Mucosa of descending colon (tissue), 3 donors: ENCODE data around the gene SLC8A2. TPM values are rescaled to one million over a fixed set of nuclear protein-coding genes. Genes with fewer than 3 reads are reported as not detected.
"Not testable (repeated sequence)": the region's sequence is repeated elsewhere in the genome, so short reads cannot be mapped to it uniquely, and the experiment has no call there.

Experiments used
- ATAC-seq: fragments of 200-7000 bp; cut with Tn5 transposase; one replicate; pipeline ENCODE4 v1.9.1; 2020; ENCODE audit warnings: mild to moderate bottlenecking, moderate library complexity
- DNase-seq, 3 donors: peaks; one replicate each; pipeline ENCODE4 v3.0.0-alpha.2; 2020
- H3K36me3 ChIP-seq: fragments of 200-600 bp; one replicate; pipeline ENCODE4 v1.8.0; 2021; ENCODE audit warnings: low read depth, mild to moderate bottlenecking
- H3K4me1 ChIP-seq: fragments of 200-600 bp; one replicate; pipeline ENCODE4 v1.8.0; 2021; ENCODE audit warnings: low read depth, mild to moderate bottlenecking
- H3K4me3 ChIP-seq: fragments of 200-600 bp; one replicate; pipeline ENCODE4 v1.8.0; 2021; ENCODE audit warnings: mild to moderate bottlenecking
- H3K9me3 ChIP-seq: fragments of 200-600 bp; one replicate; pipeline ENCODE4 v1.8.0; 2021; ENCODE audit warnings: mild to moderate bottlenecking
- intact Hi-C, 2 donors: fragments of 100-400 bp; cut with DNase I in 1 of 2; cut with micrococcal nuclease in 1 of 2; formaldehyde crosslinking; loops; one replicate each; pipeline versions ENCODE4 v1.11.0 to v1.11.1; 2022; cut with DNase I, micrococcal nuclease
- total RNA-seq, 3 donors: library from RNA; stranded (reverse); fragmentation: NEBNext Ultra II Directional in 2 of 3; extraction: Animal tissue kit (Norgen Biotek cat#: 25700) in 2 of 3; gene quantifications; one replicate each; pipeline versions ENCODE4 v1.2.1 to v1.2.4, GENCODE V29; 2021 to 2023
- TF ChIP-seq, protein P1 (sequence below): fragments of 200-600 bp; IDR thresholded peaks from one replicate; pipeline ENCODE4 v1.8.0; 2022; ENCODE audit warnings: antibody characterized with exemption, mild to moderate bottlenecking
- donor health status: DM: no; HTN: no; CAD: no; lungs with moderate emphysema.
- donor health status: DM: no; HTN: no; CAD: no.
- donor health status: DM: no; HTN: yes; CAD: no.

The SLC8A2 gene
- total RNA-seq, 3 donors from 2014 or later = 0.75 to 17.5 (median 2.1) TPM

DNA sequence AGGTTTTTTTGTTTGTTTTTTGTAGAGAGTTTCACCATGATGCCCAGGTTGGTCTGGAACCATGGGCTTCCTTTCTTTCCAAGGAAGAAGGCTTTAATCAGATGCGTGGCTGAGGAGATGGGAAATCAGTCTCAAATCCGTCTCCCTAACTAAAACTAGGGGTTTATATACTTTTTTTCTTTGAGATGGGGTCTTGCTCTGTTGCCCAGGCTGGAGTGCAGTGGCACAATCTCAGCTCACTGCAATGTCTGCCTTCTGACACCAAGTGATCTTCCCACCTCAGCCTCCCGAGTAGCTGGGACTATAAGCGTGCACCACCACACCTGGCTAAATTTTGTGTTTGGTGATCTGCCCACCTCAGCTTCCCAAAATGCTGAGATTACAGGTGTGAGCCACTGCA, 87.2 kb downstream of the SLC8A2 start:
- H3K4me1 ChIP-seq, H3K4me3 ChIP-seq, H3K36me3 ChIP-seq, DNase-seq, ATAC-seq, H3K9me3 ChIP-seq: not testable (repeated sequence)
- intact Hi-C loops = loop anchor here in 1 of 2 donors (10.0 kb wide), 1 partner anchor 90 kb away; no protein-coding TSS in a partner anchor

DNA sequence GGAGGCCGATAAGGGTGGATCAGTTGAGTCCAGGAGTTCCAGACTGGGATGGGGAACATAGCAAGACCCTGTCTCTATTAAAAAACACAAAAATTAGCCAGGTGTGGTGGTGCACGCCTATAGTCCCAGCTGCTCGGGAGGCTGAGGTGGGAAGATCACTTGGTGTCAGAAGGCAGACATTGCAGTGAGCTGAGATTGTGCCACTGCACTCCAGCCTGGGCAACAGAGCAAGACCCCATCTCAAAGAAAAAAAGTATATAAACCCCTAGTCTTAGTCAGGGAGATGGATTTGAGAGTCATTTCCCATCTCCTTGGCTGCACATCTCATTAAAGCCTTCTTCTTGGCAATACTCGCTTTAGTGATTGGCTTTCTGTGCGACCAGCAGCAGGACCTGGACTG, 87.8 kb downstream of the SLC8A2 start:
- H3K4me3 ChIP-seq, DNase-seq, H3K4me1 ChIP-seq, H3K36me3 ChIP-seq, ATAC-seq, H3K9me3 ChIP-seq: not testable (repeated sequence)
- intact Hi-C loops = loop anchor here in 1 of 2 donors (10.0 kb wide), 1 partner anchor 89 kb away; no protein-coding TSS in a partner anchor

DNA sequence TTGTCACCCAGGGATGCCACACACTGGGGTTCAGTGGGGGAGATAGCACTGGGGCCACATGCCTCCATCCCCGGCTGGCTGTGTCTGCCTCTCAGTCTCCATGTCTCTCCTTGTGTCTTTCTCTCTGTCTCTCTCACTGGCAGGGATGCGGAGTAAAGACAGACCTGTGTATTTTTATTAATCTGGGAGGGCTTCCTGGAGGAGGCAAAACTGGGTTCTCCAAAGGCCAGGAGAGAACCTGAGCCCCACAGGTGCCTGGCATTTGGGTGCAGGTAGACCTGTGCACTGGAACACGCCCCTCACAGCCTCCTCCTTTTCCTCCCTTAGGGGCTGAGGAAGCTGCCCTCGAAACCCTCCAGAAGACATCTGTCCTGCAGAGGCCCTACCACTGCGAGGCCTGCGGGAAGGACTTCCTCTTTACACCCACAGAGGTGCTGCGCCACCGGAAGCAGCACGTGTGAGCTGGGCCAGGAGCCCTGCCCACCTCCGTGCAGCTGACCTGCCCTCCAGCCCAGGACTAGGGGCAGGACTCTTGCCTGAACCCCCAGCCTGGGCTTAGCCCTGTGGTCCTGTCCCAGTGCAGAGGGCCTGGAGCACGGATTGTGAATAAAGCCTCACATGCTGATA, 89.9 kb downstream of the SLC8A2 start:
- peak; percentile 66 for ATAC-seq
- DNase-seq = peak in 2 of 3 donors; percentile 9 to 71
- intact Hi-C loops = loop anchor here in 1 of 2 donors (10.0 kb wide), 1 partner anchor 87 kb away; no protein-coding TSS in a partner anchor
- Histone ChIP-seq H3K36me3 (no peaks in the 10 kb centered on the region), H3K9me3 (no peaks in the 10 kb centered on the region), H3K4me1 (peaks cover 2% of the 10 kb centered on the region), H3K4me3 (no peak overlapping the region)
- TF ChIP-seq, protein P1, sequence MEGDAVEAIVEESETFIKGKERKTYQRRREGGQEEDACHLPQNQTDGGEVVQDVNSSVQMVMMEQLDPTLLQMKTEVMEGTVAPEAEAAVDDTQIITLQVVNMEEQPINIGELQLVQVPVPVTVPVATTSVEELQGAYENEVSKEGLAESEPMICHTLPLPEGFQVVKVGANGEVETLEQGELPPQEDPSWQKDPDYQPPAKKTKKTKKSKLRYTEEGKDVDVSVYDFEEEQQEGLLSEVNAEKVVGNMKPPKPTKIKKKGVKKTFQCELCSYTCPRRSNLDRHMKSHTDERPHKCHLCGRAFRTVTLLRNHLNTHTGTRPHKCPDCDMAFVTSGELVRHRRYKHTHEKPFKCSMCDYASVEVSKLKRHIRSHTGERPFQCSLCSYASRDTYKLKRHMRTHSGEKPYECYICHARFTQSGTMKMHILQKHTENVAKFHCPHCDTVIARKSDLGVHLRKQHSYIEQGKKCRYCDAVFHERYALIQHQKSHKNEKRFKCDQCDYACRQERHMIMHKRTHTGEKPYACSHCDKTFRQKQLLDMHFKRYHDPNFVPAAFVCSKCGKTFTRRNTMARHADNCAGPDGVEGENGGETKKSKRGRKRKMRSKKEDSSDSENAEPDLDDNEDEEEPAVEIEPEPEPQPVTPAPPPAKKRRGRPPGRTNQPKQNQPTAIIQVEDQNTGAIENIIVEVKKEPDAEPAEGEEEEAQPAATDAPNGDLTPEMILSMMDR = no peak

DNA sequence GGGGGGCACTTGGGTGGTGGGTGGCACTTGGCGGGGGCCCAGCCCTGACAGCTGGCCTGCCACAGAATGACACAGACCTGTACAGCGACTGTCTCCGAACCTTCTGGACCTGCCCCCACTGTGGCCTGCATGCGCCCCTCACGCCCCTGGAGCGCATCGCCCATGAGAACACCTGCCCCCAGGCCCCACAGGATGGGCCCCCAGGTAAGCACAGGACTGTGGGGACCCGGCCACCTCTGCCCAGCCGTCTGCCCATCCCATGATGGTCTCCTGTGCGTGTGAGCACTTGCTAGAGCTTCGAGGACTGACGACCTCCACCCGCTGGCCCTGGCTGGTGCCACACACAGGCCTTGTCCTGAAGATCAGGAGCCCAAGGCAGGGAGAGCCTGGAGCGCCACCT, 90.6 kb downstream of the SLC8A2 start:
- no peak for DNase-seq
- Histone ChIP-seq H3K4me1 (peaks cover 2% of the 10 kb centered on the region), H3K9me3 (no peaks in the 10 kb centered on the region), H3K4me3 (no peak overlapping the region), H3K36me3 (no peaks in the 10 kb centered on the region)
- intact Hi-C loops = loop anchor here in 1 of 2 donors (10.0 kb wide), 1 partner anchor 86 kb away; no protein-coding TSS in a partner anchor
- TF ChIP-seq, protein P1 = no peak
- ATAC-seq = no peak

DNA sequence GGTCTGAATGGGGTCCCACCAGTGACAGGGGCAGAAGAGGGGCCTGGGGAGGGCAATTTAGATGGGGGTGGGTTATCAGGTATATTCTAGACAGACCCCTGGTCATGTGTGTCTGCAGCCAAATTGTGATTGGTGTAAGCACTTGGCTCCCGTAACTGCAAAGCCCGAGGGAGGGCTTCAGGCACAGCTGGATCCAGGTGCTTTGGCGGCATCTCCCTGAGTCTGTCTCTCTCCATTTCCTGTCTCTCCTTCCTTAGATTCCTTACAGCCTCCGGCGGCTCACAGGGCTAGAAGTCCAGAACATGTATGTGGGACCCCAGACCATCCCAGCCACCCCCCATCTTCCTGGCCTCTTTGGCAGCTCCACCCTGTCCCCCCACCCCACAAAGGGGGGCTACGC, 91.1 kb downstream of the SLC8A2 start:
- no peak for ATAC-seq
- H3K4me1 ChIP-seq = peaks cover 2% of the 10 kb centered on the region
- no peak overlapping the region for H3K4me3 ChIP-seq
- no peaks in the 10 kb centered on the region for H3K9me3 ChIP-seq
- no peak for DNase-seq
- TF ChIP-seq, protein P1 = no peak
- H3K36me3 ChIP-seq = no peaks in the 10 kb centered on the region
- intact Hi-C loops = loop anchor here in 1 of 2 donors (10.0 kb wide), 1 partner anchor 86 kb away; no protein-coding TSS in a partner anchor

DNA sequence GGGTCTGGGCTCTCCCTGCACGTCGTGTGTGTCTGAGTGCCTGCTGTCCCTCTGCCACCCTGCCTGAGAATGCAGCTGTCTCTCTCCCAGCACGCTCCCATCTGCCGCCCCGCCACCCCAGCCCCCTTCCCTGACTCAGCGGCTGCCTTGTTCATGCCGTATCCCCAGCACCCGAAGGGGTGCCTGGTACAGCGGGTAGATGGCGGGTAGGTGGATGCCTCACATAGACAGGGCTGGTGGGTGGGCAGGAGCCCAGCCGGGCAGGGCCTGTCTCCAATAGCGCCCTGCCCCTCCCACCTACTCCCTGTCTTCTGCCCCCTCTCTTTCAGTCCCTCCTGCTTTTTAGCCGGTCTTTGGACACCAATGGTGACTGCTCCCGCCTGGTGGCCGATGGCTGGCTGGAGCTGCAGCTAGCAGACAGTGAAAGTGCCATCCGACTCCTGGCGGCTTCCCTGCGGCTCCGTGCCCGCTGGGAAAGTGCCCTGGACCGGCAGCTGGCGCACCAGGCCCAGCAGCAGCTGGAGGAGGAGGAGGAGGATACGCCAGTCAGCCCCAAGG, 92.2 kb downstream of the SLC8A2 start:
- Histone ChIP-seq H3K4me1 (peaks cover 2% of the 10 kb centered on the region), H3K36me3 (no peaks in the 10 kb centered on the region), H3K4me3 (no peak overlapping the region), H3K9me3 (no peaks in the 10 kb centered on the region)
- DNase-seq (no peak), ATAC-seq (no peak)
- TF ChIP-seq, protein P1 = no peak
- intact Hi-C loops = no loop called here
